ENCODE measurements around the gene CCDC34.

CCDC34 gene, protein sequence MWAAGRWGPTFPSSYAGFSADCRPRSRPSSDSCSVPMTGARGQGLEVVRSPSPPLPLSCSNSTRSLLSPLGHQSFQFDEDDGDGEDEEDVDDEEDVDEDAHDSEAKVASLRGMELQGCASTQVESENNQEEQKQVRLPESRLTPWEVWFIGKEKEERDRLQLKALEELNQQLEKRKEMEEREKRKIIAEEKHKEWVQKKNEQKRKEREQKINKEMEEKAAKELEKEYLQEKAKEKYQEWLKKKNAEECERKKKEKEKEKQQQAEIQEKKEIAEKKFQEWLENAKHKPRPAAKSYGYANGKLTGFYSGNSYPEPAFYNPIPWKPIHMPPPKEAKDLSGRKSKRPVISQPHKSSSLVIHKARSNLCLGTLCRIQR

DNA sequence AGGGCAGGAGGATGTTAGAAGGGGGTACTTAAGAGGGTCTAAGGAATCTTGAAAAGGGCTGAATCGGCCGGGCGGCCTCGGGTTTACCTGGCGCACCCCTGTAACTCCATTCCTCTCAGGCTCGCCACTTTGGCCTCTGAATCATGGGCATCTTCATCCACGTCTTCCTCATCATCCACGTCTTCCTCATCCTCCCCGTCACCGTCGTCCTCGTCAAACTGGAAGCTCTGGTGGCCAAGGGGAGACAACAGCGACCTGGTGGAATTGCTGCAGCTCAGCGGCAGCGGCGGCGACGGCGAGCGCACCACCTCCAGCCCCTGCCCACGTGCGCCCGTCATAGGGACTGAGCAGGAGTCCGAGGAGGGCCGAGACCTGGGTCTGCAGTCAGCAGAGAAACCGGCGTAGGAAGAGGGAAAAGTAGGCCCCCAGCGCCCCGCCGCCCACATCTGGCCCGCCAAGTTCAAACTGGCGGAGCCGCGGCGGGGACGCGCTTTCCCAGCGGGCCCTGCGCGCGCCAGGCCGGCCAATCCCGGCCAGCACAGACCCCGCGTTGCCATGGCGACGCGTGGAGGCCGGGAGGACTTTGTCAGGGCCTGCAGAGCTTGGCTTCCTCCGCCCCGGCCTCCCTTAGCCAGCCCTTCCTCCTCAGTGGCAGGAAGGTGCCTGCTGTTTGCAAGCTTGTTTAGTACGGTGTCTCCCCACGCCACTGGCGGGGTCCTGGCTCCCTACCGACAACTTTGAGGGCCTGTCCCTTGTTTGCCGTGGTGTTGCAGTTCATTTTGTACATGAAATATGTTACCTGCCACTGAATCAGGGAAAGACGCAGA lies at the start of gene CCDC34:
CCDC34 (minus strand) TSS at position 467 of the 827 bp plus-strand sequence; CDS start at position 446, 21 bp downstream.
- in situ Hi-C loops (cut with MboI; ENCODE audit: low sequenced_read_pairs): no loop called here

DNA sequence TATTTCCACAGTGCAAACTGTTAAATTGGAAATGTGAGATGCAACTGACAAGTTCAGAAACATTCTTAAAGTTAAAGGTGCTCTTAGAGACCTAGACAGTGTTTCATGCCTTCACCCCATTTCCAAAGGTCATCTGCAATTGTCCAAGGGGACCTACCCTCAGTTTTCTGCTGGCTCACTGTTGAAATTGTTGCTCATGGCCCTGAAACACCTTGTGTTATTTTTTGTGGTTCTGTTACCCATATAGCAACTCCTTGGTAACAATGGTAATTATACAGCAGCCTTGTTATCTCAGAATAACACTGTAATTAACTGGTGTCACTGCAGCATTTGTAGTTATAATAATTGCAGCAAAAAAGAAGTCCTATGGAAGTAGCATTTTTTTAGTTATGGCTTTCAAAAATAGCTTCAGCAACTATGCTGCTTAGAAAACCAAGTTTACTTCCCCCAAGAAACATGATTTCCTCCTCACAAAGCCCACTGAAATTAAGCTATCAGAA lies 49.2 kb upstream of the CCDC34 start:
- in situ Hi-C loops (cut with MboI; ENCODE audit: low sequenced_read_pairs): no loop called here

DNA sequence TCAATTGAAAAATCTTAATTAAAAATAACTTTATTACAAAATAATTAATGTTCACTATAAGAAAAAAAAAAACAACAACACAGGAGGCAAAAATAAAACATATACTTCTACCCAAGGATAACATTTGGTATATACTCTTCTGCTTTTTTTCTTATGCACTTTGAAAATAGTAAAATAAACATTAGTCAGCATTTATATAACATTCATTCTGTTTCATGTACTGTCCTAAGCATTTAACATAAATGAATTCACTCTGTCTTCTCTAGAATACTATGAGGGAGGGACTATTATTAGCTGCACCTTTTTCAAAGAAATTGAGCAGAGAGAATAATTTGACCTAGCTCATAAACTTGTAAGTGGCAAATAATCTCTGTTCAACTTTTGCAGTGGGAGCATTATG lies 48.3 kb upstream of the CCDC34 start:
- in situ Hi-C loops (cut with MboI; ENCODE audit: low sequenced_read_pairs): no loop called here

DNA sequence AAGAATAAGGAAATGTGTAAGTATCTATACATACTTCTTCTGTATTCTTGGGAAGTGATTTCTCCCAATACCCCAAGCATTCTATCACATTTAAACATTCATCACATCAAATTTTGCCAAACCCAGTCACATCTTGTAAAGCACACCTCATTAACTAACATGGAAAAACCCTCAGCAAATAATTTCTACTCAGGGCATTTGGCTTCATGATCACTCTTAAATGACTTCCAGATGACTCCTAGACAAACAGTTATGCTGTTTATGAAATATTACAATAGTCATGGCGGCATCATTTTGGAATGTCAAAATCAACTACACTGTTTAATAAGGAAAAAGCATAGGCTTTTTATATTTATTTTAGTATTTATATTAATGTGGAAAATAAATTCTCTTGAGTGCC lies 47.3 kb upstream of the CCDC34 start:
- in situ Hi-C loops (cut with MboI; ENCODE audit: low sequenced_read_pairs): no loop called here

DNA sequence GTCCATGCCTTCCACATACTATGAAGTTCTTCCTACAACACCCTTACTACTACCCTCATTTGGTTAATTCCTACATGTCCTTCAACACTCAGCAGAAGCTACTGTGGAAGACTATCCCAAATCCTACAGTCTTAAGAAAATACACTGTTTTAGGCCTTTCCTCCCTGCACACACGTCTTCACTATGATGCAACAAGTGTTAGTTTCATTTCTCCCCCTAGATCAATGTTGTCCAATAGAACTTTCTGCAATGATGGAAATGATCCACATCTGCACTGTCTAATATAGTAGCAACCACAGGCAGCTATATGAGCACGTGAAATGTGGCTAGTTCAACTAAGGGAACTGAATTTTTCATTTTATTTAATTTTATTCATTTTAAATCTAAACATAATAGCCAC lies 46.7 kb upstream of the CCDC34 start:
- in situ Hi-C loops (cut with MboI; ENCODE audit: low sequenced_read_pairs): no loop called here

DNA sequence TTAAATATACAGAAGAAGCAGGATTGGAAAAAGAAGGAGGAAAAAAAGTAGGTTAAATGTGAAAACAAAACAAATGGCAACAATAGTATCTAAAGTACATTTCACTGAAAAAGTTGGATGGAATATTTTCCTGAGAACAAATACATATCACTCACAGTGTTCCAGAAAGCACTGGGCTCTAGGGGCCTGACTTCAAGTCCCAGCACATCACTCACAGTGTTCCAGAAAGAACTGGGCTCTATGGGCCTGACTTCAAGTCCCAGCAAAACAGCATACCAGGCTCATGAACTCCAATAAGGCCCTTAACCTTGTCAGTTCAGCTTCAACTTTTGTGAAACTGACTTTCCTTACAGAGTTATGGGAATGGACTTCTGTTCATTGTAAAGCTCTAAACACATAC lies 46.0 kb upstream of the CCDC34 start:
- in situ Hi-C loops (cut with MboI; ENCODE audit: low sequenced_read_pairs): no loop called here

DNA sequence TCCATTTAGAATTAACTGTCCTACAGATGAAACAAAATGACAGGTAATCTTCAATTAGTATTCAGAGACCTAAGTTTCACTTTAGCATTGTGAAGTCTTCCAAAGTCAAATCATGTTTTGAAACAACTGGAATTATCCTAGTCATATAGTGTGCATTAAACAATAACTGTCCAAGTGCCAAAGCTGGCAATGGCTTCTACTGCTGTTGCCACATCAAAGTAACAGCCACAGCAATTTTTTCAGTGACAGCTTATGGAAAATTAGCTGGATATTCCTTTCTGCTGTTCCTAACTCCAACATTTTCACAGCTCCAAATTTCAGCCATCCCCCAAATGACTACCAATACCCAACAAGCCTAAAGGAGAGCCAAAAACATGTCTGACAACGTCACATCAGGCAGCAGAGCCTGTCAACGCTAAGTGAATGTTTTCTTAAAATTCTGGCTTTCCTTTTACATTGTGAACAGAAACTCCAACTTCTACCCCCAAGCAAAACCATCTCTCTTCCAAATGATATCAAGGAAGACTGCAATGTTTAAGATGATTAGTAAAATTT lies 45.3 kb upstream of the CCDC34 start:
- in situ Hi-C loops (cut with MboI; ENCODE audit: low sequenced_read_pairs): no loop called here

DNA sequence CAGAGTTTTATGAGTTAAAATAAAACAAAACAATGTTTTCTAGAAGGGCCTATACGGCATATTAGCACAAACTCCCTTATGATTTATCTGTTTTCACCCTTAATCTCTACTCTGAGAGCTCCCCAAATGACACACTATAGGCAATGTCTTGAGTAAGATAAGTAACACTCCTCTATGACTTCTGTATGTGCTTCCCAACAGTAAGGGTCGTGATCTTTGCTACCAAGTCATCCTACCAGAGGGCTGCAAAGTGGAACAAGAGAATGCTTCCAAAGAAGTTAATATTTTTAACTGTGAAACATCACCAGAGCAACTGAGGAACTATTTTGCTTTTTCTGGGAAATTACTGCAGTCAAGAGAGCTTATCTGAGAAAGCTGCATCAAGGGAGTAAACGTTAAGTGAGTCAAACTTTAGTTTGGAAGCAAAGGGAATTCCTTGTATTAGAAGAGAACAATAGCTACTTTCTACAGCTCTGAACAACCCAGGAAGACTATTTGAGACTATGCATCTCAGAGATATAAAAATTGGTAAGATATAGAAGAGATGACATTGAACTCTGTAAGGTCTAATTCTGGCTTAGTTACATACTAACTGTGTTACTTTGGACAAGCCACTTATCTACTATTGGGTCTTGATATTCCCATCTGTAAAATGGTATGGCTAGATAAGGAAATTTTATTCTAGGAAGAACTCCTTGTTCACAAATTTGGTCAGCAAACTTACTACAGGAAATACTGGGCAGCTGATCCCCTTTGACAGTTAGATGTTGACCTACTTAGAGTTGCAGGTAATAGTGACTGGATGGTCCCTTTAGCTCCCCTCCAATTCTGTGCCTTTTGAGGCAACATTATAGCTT lies 43.7 kb upstream of the CCDC34 start:
- in situ Hi-C loops (cut with MboI; ENCODE audit: low sequenced_read_pairs): no loop called here

DNA sequence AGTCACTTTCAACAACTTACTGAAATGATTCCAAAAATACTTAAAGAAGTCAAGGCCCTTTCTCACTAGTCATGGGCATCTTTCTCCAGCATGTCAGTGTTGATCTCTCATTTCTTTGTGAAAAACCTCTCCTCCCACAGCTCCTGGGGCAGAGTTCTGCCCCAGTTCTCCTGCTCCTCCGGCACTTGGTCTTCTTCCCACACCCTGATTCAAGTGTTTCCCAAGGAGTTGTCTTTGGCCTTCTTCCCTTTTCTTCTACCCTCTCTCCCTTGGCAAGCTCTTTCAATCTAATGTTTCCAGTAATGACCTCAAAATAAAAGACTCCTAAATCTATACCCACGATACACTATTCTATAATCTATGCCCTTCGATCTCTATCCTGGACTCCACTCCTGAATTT lies 42.1 kb upstream of the CCDC34 start:
- in situ Hi-C loops (cut with MboI; ENCODE audit: low sequenced_read_pairs): no loop called here

DNA sequence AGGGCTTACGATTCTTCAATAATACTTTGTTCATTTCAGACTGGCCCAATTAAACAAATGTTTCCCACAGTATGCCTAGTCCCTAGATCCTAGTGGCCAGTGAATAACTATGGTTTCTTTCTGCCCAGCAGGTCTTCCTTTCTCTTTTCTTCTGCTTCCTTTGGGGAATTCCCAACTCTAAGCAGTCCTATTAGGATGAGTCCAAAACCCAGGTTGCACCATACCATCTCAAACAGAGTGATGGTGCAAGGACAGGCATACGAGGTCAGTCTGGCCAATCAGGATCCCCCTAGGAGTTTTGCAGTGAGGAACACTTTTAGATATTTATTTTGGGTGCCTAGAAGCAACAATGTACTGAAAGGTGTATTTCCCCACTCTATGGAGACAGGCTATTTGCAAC lies 41.4 kb upstream of the CCDC34 start:
- in situ Hi-C loops (cut with MboI; ENCODE audit: low sequenced_read_pairs): no loop called here

DNA sequence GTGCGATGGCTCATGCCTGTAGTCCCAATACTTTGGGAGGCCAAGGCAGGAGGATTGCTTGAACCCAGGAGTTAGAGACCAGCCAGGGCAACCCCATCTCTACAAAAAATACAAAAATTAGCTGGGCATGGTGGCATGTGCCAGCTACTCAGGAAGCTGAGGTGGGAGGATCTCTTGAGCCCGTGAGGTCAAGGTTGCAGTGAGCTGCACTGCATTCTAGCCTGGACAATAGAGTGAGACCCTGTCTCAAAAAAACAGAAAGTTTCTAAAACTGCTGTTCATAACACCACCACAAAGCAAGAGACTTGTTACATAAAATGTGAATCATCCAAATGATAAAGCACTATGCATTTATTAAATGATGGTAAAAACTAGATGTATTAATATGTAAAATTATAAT lies 40.2 kb upstream of the CCDC34 start:
- in situ Hi-C loops (cut with MboI; ENCODE audit: low sequenced_read_pairs): no loop called here

DNA sequence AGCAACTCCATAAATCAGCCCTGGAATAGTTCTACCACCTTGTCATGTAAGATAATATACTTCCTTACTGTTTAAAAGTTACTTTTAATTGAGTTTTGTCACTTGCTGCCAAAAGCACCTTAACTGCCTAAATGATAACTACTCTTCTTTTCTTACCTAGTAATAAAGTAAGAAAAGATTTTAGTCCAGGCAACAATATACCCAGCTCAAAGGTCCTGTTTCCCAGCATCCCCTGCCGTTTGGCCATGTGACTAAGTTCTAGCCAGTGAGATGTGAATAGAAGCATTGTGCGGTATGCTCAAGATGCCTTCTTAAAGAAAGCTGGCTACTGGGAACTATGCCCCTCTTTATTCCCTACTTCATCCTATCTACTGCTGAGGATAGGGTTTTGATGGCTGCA lies 39.4 kb upstream of the CCDC34 start:
- in situ Hi-C loops (cut with MboI; ENCODE audit: low sequenced_read_pairs): no loop called here

DNA sequence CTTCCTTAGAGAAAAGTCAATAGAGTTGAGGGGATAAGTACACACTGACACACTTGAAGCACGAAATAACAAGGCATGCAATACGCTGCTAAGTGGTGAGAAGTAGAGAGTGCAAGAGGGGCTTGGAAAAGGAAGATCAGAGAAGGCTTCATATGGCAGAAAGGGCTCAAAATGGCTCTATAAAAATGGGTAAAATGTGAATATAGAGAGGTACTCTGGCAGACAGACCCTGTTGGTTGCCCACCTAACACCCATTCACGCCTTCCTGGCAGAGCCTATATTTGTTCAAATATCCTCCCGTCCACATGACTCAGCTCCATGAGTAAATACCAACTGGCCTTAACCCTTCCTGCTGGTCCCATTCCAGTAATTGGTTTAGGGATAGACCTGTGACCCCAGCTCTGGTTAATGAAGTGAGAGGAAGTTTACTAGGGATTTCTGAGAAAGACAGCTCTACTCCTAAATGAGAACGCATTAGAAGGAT lies 38.9 kb upstream of the CCDC34 start:
- in situ Hi-C loops (cut with MboI; ENCODE audit: low sequenced_read_pairs): no loop called here

DNA sequence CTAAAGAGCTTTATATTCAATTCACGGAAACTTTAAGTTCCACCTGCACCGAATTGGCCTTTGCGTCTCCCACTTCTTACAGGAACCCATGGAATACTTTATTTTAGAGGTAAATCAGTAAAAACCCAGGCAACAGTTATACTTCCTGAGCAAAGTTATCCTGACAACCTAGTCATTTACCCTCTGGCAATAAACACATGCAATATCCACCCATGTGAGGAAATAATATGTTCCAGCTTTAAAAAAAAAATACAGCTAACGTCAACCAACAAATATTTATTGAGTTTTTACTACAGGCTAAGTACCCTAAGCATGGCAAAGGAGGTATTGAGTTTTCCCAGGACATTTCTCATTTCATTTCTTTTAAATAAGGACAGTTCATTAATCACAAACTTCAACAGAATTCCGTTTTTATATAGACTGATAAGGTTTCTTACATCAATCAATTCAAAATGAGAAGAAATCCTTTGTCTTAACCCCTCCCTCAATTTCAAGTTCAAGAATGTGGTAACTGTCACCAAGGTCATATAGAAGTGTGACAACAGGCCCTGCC lies 38.3 kb upstream of the CCDC34 start:
- in situ Hi-C loops (cut with MboI; ENCODE audit: low sequenced_read_pairs): no loop called here

DNA sequence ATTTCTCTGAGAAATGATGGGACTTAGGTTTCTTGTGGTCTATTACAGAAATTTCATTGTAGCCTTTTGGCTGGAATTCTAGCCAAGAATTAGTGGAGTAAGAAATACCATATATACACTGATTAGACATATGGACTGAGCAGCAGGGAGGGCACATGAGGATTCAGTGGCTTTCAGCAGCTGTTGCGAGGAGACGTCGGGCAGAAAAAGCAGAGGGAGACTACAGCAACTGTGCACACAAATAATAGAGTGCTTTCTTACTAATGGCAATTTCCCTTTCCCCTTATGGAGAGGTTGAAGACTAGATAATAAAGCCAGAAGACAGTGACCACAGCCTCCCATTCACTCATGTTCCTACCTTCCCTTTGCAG lies 35.4 kb upstream of the CCDC34 start:
- in situ Hi-C loops (cut with MboI; ENCODE audit: low sequenced_read_pairs): no loop called here

DNA sequence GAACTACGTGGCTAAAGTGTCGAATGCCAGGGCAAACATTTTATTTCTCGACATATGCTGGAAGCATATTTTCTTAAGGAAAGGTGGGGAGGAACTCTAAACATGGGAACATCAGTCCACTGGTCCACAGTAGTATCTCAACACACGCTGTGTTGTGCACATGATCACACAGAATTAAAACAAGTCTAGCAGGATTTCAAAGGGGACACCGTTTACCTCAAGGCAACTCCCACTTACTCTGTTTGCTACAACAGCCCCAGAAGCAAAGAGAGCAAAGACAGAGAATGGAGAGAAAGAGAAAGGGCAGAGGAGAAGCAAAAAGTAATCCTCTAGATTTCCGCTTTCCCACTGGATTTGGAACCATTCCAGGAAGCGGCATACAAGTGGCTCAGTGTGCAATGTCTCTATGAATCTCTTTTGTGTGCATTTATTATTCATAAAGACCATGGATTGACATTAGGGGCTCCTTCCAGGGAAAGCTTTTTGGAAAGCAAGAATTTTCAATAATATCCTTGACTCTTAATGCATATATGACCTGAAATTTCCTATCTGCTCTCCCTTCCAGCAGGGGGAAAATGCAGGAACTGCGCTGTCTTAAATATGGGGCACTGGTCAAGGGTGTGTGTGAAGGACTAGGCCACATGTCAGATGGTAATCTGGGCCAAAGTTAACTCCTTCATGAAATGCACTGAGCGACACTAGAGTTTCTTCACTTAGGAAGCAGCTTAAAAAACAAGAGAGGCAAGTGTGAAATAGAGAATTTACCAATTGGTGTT lies 34.8 kb upstream of the CCDC34 start:
- in situ Hi-C loops (cut with MboI; ENCODE audit: low sequenced_read_pairs): no loop called here

DNA sequence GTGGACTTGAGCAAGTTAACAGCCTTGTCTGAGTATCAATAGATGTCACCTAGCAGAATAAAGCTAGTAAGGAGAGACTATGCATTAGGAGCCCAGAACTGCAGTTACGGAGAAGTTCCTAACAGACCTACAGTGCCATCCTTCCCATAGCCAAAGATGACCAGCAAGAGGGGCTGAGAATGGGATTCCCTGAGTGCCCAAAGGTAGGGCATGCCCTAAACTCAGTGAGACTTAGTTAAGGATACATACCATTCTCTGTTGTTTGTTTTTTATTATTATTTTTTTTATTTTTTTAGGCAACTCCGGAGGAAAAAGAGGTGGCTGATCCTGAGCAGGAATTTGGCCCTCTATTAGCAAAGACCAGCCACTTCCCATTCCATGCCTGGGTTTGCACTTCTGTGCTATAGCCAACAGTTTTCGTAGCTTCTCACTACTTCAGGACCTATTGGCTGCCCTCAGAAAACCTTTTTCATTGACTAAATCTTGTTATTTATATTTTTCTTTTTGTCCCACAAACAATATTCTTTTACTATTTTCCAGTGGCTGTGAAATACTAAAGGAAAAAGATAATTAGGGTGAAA lies 33.3 kb upstream of the CCDC34 start:
- in situ Hi-C loops (cut with MboI; ENCODE audit: low sequenced_read_pairs): no loop called here

DNA sequence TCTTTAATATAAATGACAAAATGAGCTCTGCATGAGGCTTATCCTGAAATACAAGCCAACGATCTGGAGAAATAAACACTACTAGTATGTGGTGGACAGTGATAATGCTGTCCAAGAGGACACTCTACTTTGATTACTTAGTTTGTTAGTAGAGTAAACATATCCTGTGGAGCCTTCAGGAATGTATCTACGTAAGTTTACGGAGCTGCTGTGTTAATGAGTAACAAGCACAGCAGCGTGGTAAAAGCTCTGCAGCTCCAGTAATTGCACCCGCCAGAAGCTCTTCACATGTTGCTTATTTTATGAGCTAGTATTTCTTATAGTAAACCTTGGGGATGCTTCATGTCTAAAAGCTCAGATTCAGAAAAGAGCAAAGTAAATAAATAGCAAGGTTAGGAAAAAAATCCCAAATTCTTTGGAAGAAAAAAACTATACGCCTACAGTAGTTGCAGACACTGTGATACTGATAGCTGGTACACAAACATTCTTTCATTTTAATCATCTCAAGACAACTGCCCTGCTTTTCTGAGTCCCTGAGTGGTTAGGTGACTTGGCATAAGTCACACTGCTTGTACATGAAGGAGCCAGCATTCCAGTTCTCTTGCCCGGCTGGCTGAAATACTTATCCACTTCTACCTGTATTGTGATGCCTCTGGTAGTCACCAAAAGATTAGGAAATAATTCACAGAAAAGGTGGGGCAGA lies 32.7 kb upstream of the CCDC34 start:
- in situ Hi-C loops (cut with MboI; ENCODE audit: low sequenced_read_pairs): no loop called here

DNA sequence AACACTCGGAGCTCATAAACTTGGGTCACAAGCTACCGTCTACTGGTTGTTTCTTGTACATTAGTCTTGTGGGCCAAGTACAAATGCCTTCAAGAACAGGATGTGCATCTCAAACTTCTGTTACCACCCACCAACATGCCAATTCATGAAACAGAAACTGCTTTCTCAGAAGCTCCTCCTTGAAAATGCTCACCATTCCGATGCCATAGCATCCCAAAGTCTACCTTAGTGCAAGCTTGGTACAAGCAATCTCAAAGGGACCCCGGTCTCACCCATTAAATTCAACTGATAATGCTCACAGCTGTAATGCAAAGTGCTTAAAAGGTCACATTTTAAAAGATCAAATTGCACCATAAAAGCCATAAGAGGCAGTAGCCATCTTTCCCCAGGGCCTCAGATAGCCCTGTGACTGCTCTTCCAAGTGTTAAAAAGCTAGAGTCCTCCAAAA lies 31.8 kb upstream of the CCDC34 start:
- in situ Hi-C loops (cut with MboI; ENCODE audit: low sequenced_read_pairs): no loop called here

Measured in HL-60/S4 (cell line).